HG03521 (cell line): ENCODE results near the gene ADAMTS14.
"Not testable (repeated sequence)": the region's sequence is repeated elsewhere in the genome, so short reads cannot be mapped to it uniquely, and the experiment has no call there.

Experiments
- ATAC-seq: cut with Tn5 transposase; IDR thresholded peaks from one replicate; pipeline ENCODE4 v1.9.1; 2021; ENCODE audit warnings: mild to moderate bottlenecking, moderate library complexity; ENCODE audit not compliant: unreplicated experiment

Gene ADAMTS14

GRCh38 chr10:70655316-70655715 is 17.0 kb upstream of the ADAMTS14 start:
- no peak for ATAC-seq

GRCh38 chr10:70656489-70656888 is 15.8 kb upstream of the ADAMTS14 start:
- no peak for ATAC-seq

DNA sequence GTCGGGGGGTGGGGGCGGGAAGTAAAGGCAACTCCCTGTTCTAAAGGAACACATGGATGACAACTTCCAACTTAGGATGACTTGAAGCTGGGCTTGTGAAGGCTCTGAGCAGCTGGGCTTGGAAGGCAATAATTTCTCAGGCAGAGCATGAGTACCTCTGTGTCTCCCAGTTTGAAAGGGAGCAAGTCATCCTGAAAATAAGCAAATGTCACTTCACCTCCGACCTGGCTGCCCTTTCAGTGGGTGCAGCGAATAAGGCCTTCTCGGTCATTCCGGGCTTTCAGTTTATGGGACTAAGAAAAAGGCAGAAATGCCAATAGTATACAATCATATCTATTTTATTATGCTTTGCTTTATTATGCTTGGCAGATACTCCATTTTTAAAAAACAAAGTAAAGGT is 15.3 kb upstream of the ADAMTS14 start:
- no peak for ATAC-seq

DNA sequence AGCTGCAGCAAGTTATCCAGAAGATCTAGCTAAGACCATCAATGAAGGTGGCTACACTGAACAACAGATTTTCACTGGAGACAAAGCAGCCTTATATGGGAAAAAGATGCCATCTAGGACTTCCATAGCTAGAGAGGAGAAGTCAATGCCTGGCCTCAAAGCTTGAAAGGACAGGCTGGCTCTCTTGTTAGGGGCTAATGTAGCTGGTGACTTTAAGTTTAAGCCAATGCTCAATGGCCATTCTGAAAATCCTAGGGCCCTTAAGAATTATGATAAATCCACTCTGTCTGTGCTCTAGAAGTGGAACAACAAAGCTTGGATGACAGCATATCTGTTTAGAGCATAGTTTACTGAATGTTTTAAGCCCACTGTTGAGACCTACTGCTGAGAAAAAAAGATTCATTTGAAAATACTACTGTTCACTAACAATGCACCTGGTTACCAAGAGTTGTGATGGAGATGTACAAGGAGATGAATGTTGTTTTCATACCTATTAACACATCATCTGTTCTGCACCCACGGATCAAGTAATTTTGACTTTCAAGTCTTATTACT is 13.6 kb upstream of the ADAMTS14 start:
- ATAC-seq, result no peak

- ATAC-seq, result no peak
Measured at GRCh38 chr10:70659306-70659705, 13.0 kb upstream of the ADAMTS14 start.

- ATAC-seq, result no peak
Measured at GRCh38 chr10:70660722-70661121, 11.6 kb upstream of the ADAMTS14 start.

DNA sequence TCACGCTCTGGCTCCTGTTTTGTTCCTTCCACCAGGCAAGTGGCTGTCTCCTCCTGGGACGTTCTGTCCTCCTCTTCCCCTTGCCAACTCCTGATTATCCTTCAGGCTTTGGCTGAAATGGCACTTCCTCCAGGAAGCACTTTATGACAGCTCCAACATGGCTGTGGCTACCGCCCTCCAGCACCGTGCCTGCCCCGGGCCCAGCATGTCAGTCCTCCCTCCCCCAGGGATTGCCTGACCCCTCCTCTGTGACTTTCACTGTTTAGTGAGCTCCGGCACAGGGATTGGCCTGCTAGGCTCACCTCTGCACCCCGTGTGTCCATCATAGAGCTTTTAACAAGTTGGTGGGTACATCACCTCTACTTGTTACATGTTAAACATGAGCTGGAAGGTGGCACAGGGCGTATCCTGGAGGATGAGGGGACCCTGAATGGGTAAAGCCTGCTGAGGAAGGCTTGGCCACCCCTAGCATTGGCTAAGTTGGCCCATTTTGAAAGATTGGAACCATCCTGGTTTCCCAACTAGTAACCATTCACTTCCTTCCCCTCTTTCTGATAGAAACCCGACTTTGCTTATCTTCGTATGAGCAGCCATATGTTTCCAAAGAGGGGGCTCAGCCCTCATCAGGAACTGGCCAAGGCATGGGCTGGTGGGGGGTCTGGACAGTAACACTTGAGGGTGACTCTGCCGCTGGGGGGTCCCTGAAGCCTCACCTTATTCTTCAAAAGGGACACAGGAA is 10.5 kb upstream of the ADAMTS14 start:
- no peak for ATAC-seq

- no peak for ATAC-seq
Measured at GRCh38 chr10:70662362-70663220, 9.7 kb upstream of the ADAMTS14 start.

- ATAC-seq, result not testable (repeated sequence)
Measured at GRCh38 chr10:70663458-70664409, 8.6 kb upstream of the ADAMTS14 start.

GRCh38 chr10:70664702-70665195 is 7.6 kb upstream of the ADAMTS14 start:
- no peak for ATAC-seq

DNA sequence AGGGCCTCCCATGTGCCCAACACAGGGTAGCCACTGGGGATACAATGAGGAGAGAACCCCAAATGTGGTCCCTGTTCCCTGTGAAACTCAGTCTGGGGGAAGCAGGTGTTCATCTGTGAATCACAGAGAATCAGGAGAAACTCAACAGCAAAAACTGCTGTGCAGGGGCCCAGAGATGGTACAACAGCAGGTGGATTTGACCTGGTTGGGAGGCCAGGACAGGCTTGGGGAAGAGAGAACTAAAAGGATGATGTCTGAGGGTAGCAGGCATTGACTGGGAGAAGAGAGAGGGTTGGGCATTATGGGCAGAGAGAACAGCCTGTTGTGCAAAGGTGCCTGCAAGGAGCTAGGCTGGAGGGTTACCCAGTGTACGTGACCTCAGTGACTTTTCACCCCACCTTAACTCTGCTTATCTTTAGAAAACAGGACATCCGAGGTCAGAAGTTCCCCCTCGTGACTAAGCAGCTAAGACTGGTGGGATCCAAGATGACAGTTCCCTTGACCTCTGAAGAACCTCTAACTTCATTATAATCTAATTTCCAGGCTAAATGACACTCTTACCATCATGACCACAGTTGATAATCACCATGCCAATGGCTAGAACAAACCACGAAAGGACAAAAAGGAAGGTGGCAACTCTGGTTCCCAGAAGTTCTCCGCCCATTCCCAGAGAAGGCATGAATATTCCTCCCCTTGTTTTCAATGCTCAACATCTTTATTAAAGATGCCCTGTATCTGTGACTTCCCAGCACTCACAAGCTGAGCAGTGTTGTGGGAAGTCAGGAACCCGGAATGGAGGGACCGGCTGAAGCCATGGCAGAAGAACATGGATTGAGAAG is 5.1 kb upstream of the ADAMTS14 start:
- ATAC-seq, result no peak

DNA sequence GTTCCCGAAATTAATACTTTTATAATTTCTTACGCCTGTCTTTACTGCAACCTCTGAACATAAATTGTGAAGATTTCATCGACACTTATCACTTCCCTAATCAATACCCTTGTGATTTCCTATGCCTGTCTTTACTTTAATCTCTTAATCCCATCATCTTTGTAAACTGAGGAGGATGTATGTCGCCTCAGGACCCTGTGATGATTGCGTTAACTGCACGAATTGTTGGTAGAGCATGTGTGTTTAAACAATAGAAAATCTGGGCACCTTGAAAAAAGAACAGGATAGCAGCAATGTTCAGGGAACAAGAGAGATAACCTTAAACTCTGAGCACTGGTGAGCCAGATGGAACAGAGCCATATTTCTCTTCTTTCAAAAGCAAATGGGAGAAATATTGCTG is 4.5 kb upstream of the ADAMTS14 start:
- not testable (repeated sequence) for ATAC-seq

- no peak for ATAC-seq
Measured at GRCh38 chr10:70668454-70668970, 3.8 kb upstream of the ADAMTS14 start.

DNA sequence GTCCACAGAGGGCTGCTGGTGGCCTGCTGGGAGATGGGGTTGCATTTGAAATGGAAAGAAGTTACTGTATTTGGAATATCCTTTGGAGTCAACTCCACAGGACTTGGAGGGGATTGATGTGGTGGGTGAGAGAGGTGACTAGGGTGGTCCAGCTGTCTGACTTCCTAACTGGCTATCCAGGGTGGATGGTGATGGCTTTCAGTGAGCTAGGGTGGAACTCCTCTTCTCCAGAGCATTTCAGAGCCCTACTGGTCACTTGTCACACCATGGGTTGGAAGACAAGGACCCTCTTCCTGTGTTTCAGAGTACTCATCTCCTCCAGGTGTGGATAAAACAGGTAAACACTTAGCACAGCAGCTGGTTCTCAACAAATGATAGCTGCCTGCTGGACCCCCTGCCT is 3.3 kb upstream of the ADAMTS14 start:
- no peak for ATAC-seq

DNA sequence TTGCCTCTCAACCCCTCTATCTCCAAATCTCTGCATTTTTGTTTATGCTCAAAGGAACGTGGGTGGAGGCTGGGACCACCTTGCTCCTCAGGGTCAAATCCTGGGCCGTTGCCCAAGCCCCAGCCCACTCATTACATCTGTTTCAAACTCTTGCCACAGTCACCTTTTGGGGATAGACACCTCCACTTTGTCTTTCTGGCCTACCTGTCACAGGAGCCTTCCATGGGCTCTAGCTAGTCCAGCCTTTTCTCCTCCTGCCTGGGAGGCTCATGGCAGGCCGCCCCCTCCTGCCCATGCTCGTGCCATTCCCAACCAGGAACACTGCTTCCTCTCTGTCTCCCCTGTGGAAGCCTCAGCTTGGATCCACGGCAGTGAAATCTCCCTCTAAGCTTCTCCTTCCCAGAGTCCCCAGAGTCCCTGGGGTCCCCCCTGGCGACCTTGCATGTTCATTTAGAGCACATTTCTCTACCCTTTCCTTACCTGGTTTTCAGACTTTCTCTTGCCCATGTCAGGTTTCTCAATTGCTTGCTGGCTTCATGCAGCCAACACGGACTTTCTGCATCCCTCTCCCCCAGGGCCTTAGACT is 2.5 kb upstream of the ADAMTS14 start:
- no peak for ATAC-seq

- no peak for ATAC-seq
Measured at GRCh38 chr10:70671619-70672164, 614 bp upstream of the ADAMTS14 start.

GRCh38 chr10:70673043-70673928 is 980 bp downstream of the ADAMTS14 start:
- no peak for ATAC-seq
